ENCODE results near the gene GREB1. TPM values are rescaled to one million over a fixed set of nuclear protein-coding genes. Genes with fewer than 3 reads are reported as not detected.

The GREB1 gene
- total RNA-seq, 1 experiment from 2014 or later: 16.5 TPM

DNA sequence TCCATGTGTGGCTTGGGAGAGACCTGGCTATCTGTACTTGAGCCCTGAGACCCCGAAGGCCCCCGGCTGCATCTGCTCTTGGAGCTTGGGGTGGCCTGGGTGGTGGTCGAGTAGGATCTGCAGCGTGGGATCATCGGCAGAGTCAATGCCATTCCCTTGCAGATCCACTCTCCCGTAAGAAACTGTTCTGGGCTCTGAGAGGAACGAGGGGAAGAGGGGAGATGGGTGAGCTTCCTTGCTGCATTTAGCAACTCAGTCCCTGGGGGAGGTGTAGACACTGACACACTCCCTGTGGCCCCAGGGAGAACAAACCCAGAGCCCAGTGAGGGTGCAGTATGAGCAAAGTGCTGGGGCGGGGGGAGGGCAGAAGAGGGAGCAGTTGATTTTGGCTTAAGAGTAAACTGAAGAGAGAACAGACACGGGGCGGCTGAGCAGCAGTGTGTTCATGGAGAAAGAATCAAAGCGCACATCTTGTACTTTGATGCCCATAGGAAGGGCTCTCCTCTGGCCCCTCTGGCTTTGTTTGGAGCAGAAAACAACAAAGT lies 8.5 kb downstream of the GREB1 start:
- no peak overlapping the region for H2BK5ac ChIP-seq (ENCODE audit: insufficient read length, low read length)
- TF ChIP-seq, protein P1, sequence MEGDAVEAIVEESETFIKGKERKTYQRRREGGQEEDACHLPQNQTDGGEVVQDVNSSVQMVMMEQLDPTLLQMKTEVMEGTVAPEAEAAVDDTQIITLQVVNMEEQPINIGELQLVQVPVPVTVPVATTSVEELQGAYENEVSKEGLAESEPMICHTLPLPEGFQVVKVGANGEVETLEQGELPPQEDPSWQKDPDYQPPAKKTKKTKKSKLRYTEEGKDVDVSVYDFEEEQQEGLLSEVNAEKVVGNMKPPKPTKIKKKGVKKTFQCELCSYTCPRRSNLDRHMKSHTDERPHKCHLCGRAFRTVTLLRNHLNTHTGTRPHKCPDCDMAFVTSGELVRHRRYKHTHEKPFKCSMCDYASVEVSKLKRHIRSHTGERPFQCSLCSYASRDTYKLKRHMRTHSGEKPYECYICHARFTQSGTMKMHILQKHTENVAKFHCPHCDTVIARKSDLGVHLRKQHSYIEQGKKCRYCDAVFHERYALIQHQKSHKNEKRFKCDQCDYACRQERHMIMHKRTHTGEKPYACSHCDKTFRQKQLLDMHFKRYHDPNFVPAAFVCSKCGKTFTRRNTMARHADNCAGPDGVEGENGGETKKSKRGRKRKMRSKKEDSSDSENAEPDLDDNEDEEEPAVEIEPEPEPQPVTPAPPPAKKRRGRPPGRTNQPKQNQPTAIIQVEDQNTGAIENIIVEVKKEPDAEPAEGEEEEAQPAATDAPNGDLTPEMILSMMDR (conservative IDR thresholded peaks at IDR 0.05): no peak
- no CpG with 5 or more reads among the region's 11 CpGs for WGBS (ENCODE audit: extremely low coverage, insufficient read length, low lambda C conversion rate)
- DNase-seq: no peak
- H3K4ac ChIP-seq (ENCODE audit: low read depth, low read length): no peak overlapping the region
- H3K27ac ChIP-seq (ENCODE audit: insufficient read length, low read depth, low read length): no peak overlapping the region
- peak overlapping the region in 1 of 2 experiments; percentile 33; a peak in 2 of 5 replicates for H3K4me3 Mint-ChIP-seq
- H3K9me3 ChIP-seq (ENCODE audit: control insufficient read depth, low read depth, low read length): no peaks in the 10 kb centered on the region
- H3K18ac ChIP-seq (ENCODE audit: insufficient read length, low read depth, low read length): no peak overlapping the region
- no peak overlapping the region for H4K91ac ChIP-seq (ENCODE audit: insufficient read length, low read depth, low read length)
- no peak overlapping the region for H3K4me2 ChIP-seq (ENCODE audit: insufficient read depth, insufficient read length, low read length)
- no peak overlapping the region for H2BK15ac ChIP-seq (ENCODE audit: low read depth, low read length)
- no peak overlapping the region for H4K8ac ChIP-seq (replicated peaks; ENCODE audit: insufficient read length, low read depth, low read length)
- H3K36me3 Mint-ChIP-seq (ENCODE audit: insufficient read depth in 1 of 3, low read depth in 3 of 3): no peaks in the 10 kb centered on the region; a peak in 1 of 7 replicates
- H2BK20ac ChIP-seq (ENCODE audit: low read depth, low read length, poor library complexity, severe bottlenecking): no peak overlapping the region
- no peak overlapping the region for H3K23ac ChIP-seq (ENCODE audit: insufficient read length, low read depth, low read length)
- H2BK12ac ChIP-seq (ENCODE audit: insufficient read length, low read depth, low read length): no peak overlapping the region
- H3T11ph ChIP-seq (ENCODE audit: low read length): no peak overlapping the region
- no peak overlapping the region for H2AFZ ChIP-seq (ENCODE audit: low read length)
- no peak overlapping the region for H3K9ac ChIP-seq (ENCODE audit: extremely low read depth, insufficient read length, low read length)
- no peak overlapping the region for H3K56ac ChIP-seq (ENCODE audit: insufficient read length, low read depth, low read length)
- no peaks in the 10 kb centered on the region for H3K23me2 ChIP-seq (ENCODE audit: insufficient read length, low read depth, low read length, poor library complexity, severe bottlenecking)
- H3K9me3 Mint-ChIP-seq: no peaks in the 10 kb centered on the region
- peak overlapping the region; percentile 2 to 82 (median 73); a peak in 5 of 7 replicates for H3K27ac Mint-ChIP-seq
- H2BK120ac ChIP-seq (ENCODE audit: low read depth, low read length, poor library complexity, severe bottlenecking): no peak overlapping the region
- no peak overlapping the region for H4K5ac ChIP-seq (ENCODE audit: insufficient read length, low read depth, low read length)
- H3K4me1 Mint-ChIP-seq: peaks cover 41 to 48% of the 10 kb centered on the region in 2 experiments
- peaks cover 37% of the 10 kb centered on the region for H3K4me1 ChIP-seq (ENCODE audit: insufficient read depth, low read length)
- H3K79me1 ChIP-seq (ENCODE audit: insufficient read depth, low read depth, low read length, poor library complexity, severe bottlenecking): no peaks in the 10 kb centered on the region
- no peak overlapping the region for H2AK5ac ChIP-seq (ENCODE audit: insufficient read length, low read length)
- peaks cover 4% of the 10 kb centered on the region; the same call in 1 of the 2 replicates for H3K79me2 ChIP-seq (ENCODE audit: insufficient read depth, low read length)
- H3K27me3 ChIP-seq (ENCODE audit: insufficient read depth, low read length): no peaks in the 10 kb centered on the region
- peaks cover 2% of the 10 kb centered on the region for H4K20me1 ChIP-seq (ENCODE audit: control insufficient read depth, insufficient read depth, insufficient read length)
- H3K27me3 Mint-ChIP-seq (ENCODE audit: low read depth): peaks cover 3% of the 10 kb centered on the region
- no peak overlapping the region; the same call in 1 of the 2 replicates for H3K14ac ChIP-seq (ENCODE audit: insufficient read depth, low read length)
